ENCODE measurements around the gene VWDE. TPM values are rescaled to one million over a fixed set of nuclear protein-coding genes. Genes with fewer than 3 reads are reported as not detected.

VWDE gene
- total RNA-seq, 4 donors from 2014 or later, result 0.13 to 0.22 TPM; not detected in 2

- H3K4me3 ChIP-seq, result no peak overlapping the region
- no peaks in the 10 kb centered on the region for H3K36me3 ChIP-seq
- ATAC-seq, result no peak
- 95 to 100% methylated on average over 3 of the region's 3 CpGs for WGBS, 2 donors (ENCODE audit: low coverage in 1 of 2)
- H3K4me1 ChIP-seq, result no peaks in the 10 kb centered on the region
- H3K9me3 ChIP-seq, result no peaks in the 10 kb centered on the region
- no peak overlapping the region for H3K27ac ChIP-seq
- no peaks in the 10 kb centered on the region for H3K27me3 ChIP-seq
- no peak for TF ChIP-seq CTCF (IDR thresholded peaks at IDR 0.05)
Measured at GRCh38 chr7:12350971-12351370, 52.7 kb downstream of the VWDE start.

GRCh38 chr7:12337095-12337494 is 66.6 kb downstream of the VWDE start:
- TF ChIP-seq POLR2A (IDR thresholded peaks at IDR 0.05) (no peak), EP300 (IDR thresholded peaks at IDR 0.05) (no peak), CTCF (IDR thresholded peaks at IDR 0.05) (no peak), POLR2AphosphoS5 (IDR thresholded peaks at IDR 0.05) (no peak)
- no peaks in the 10 kb centered on the region for H3K27me3 ChIP-seq
- 82 to 100% methylated on average over 2 of the region's 2 CpGs for WGBS, 2 donors (ENCODE audit: low coverage in 1 of 2)
- H3K36me3 ChIP-seq, result no peaks in the 10 kb centered on the region
- no peak for ATAC-seq
- H3K4me3 ChIP-seq, result no peak overlapping the region
- H3K4me1 ChIP-seq, result no peaks in the 10 kb centered on the region
- no peaks in the 10 kb centered on the region for H3K9me3 ChIP-seq
- H3K27ac ChIP-seq, result no peak overlapping the region

- no peak for ATAC-seq
- Histone ChIP-seq H3K4me3 (no peak overlapping the region), H3K9me3 (no peaks in the 10 kb centered on the region), H3K4me1 (no peaks in the 10 kb centered on the region), H3K36me3 (no peaks in the 10 kb centered on the region), H3K27ac (no peak overlapping the region), H3K27me3 (no peaks in the 10 kb centered on the region)
- TF ChIP-seq POLR2A (IDR thresholded peaks at IDR 0.05), result no peak
- TF ChIP-seq EP300 (IDR thresholded peaks at IDR 0.05), result no peak
- TF ChIP-seq POLR2AphosphoS5 (IDR thresholded peaks at IDR 0.05), result no peak
- TF ChIP-seq CTCF (IDR thresholded peaks at IDR 0.05), result no peak
- WGBS, 2 donors (ENCODE audit: low coverage in 1 of 2), result 63 to 70% methylated on average over 6 of the region's 6 CpGs
Measured at GRCh38 chr7:12328888-12329770, 74.5 kb downstream of the VWDE start.

GRCh38 chr7:12327922-12328321 is 75.7 kb downstream of the VWDE start:
- H3K27me3 ChIP-seq, result no peaks in the 10 kb centered on the region
- no peak for TF ChIP-seq POLR2A (IDR thresholded peaks at IDR 0.05)
- no peak for TF ChIP-seq EP300 (IDR thresholded peaks at IDR 0.05)
- no peak for TF ChIP-seq CTCF (IDR thresholded peaks at IDR 0.05)
- TF ChIP-seq POLR2AphosphoS5 (IDR thresholded peaks at IDR 0.05), result no peak
- WGBS, 2 donors (ENCODE audit: low coverage in 1 of 2), result 84 to 100% methylated on average over 2 to 3 of the region's 3 CpGs

GRCh38 chr7:12325646-12326045 is 78.0 kb downstream of the VWDE start:
- H3K36me3 ChIP-seq, result no peaks in the 10 kb centered on the region
- no peak overlapping the region for H3K4me3 ChIP-seq
- TF ChIP-seq POLR2AphosphoS5 (IDR thresholded peaks at IDR 0.05), result no peak
- no peak for TF ChIP-seq CTCF (IDR thresholded peaks at IDR 0.05)
- TF ChIP-seq POLR2A (IDR thresholded peaks at IDR 0.05), result no peak
- TF ChIP-seq EP300 (IDR thresholded peaks at IDR 0.05), result no peak
- H3K4me1 ChIP-seq, result no peaks in the 10 kb centered on the region
- H3K27ac ChIP-seq, result no peak overlapping the region
- no peaks in the 10 kb centered on the region for H3K27me3 ChIP-seq
- no peaks in the 10 kb centered on the region for H3K9me3 ChIP-seq
- no peak for ATAC-seq

More at GRCh38 chr7:12327922-12328321, 75.7 kb downstream of the VWDE start:
- H3K9me3 ChIP-seq, result no peaks in the 10 kb centered on the region
- no peak overlapping the region for H3K27ac ChIP-seq
- no peak overlapping the region for H3K4me3 ChIP-seq
- no peaks in the 10 kb centered on the region for H3K36me3 ChIP-seq
- no peak for ATAC-seq
- no peaks in the 10 kb centered on the region for H3K4me1 ChIP-seq

Data from gastroesophageal sphincter (tissue), 4 donors.